SK-N-MC (cell line): ENCODE measurements around the gene RAB6B.

ENCODE experiments used
- EZH2 ChIP-seq: fragments of 200-600 bp; sonication (generic); IDR thresholded peaks from one replicate; pipeline ENCODE4 v1.6.1; 2017; ENCODE audit warnings: antibody characterized with exemption
- POLR2AphosphoS5 ChIP-seq: IDR thresholded peaks from 2 replicates; pipeline ENCODE4 v1.6.1; 2012; ENCODE audit warnings: mild to moderate bottlenecking, low read depth, low read length, borderline replicate concordance

- TF ChIP-seq EZH2, result no peak
- TF ChIP-seq POLR2AphosphoS5, result no peak
Measured at GRCh38 chr3:133857767-133858166, 37.9 kb downstream of the RAB6B start.
